Activated T-helper 1 cell treated with anti-CD3 and anti-CD28 coated beads, Interleukin-12 subunit alpha, Interleukin-12 subunit beta, Interleukin-2, Interleukin-4 antibody, amounts not matched to agents 30 ng/mL and 10 ng/mL and 1 ng/mL, durations not matched to agents 14 hours and 24 hours and 36 hours (primary cell): ENCODE data around the gene MVP. TPM values are rescaled to one million over a fixed set of nuclear protein-coding genes. Genes with fewer than 3 reads are reported as not detected.
"Not testable (repeated sequence)": the region's sequence is repeated elsewhere in the genome, so short reads cannot be mapped to it uniquely, and the experiment has no call there.

Source experiments
- DNase-seq: peaks from one replicate; pipeline ENCODE4 v3.0.0; 2021; ENCODE audit warnings: low spot score
- H3K27ac Mint-ChIP-seq: one replicate; pipeline ENCODE4 v1.8.0; 2021; ENCODE audit warnings: mild to moderate bottlenecking, mixed read lengths
- H3K27me3 Mint-ChIP-seq: one replicate; pipeline ENCODE4 v1.8.0; 2022; ENCODE audit warnings: mild to moderate bottlenecking, moderate library complexity, mixed read lengths; ENCODE audit not compliant: insufficient read depth
- H3K36me3 Mint-ChIP-seq: one replicate; pipeline ENCODE4 v1.8.0; 2021; ENCODE audit warnings: low read depth, mixed read lengths
- H3K4me1 Mint-ChIP-seq: one replicate; pipeline ENCODE4 v1.8.0; 2021; ENCODE audit warnings: low read depth, mixed read lengths
- H3K4me3 Mint-ChIP-seq: one replicate; pipeline ENCODE4 v1.8.0; 2021; ENCODE audit warnings: mild to moderate bottlenecking, moderate library complexity, mixed read lengths
- H3K9me3 Mint-ChIP-seq: one replicate; pipeline ENCODE4 v1.8.0; 2021; ENCODE audit warnings: mixed read lengths
- intact Hi-C: fragments of 100-400 bp; cut with micrococcal nuclease; formaldehyde crosslinking; loops from one replicate; pipeline ENCODE4 v1.15.1; 2024
- total RNA-seq: library from RNA; stranded (reverse); gene quantifications from 2 replicates; pipeline ENCODE4 v1.2.3, GENCODE V29; 2022

MVP gene
- total RNA-seq, 1 donor from 2014 or later: 124 TPM

DNA sequence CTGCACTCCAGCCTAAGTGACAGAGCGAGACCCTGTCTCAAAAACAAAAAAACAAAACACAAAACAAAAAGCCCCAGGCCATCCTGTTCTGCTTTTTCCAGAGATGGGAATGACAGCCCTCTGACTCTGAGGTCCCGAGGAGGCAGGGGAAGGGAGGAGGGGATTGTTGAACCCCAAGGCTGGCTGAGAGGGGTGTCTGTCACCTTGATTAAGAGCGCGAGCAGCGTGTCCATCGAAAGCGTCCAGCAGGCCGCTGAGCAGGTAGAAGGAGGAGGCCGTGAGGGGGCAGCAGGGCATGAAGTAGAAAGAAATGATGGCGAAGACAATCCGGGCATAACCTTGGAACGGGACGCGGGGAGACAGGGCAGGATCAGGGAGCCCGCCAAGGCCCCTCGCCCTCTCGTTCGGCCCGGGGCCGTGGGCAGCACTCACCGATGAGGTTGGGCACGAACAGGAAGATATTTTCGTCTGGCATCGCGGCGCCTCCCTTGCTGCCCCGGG, 42.2 kb downstream of the MVP start:
- H3K36me3 Mint-ChIP-seq: peaks cover 18% of the 10 kb centered on the region
- no peaks in the 10 kb centered on the region for H3K9me3 Mint-ChIP-seq
- intact Hi-C loops: loop anchor here (2.0 to 10.0 kb wide), 4 partner anchors 160 to 1210 kb away; partner anchors contain the start of genes FBRS, PRR14, ZNF646 and ZNF668
- DNase-seq: no peak
- no peaks in the 10 kb centered on the region for H3K27me3 Mint-ChIP-seq
- peak overlapping the region; percentile 97 for H3K4me3 Mint-ChIP-seq
- H3K27ac Mint-ChIP-seq: peak overlapping the region; percentile 88
- H3K4me1 Mint-ChIP-seq: peaks cover 24% of the 10 kb centered on the region

DNA sequence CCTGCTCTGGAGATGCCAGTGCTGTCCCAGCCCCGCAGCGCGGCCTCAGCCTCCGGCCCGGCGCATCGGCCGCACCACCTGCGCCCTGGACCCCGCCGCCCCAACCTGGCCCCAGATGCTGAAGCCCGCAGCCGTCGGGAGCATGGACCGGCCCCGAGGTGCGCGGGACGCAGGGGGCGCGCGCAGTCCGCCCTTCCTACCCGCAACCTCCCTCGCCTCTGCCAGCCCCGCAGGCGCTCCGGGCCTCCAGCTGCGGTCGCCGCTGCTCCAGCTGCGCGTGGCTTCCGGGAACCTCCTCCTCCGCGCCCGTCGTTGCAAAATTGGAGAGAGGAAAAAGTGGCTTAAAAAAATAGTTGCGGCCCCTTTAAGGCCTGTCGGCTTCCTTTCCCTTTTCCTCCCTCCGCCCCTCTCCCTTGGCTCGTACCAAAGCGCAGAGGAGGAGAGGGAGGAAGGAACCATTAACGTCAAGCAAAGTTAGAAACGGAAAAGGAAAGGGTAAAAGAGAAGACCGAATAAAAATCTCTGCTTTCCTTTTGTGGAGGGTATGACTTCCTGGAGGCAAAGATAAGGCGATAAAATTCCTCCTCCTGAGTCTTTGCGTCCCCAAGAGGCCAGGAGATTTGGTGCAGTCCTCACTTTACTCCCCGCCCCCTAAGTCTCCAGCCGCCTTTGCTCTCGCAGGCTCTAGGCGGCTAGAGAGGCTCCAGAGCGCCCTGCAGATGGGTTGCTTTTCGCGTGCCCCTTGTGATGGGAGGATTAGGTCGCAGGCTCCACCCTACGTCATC, 42.8 kb downstream of the MVP start, which contains the start of gene CDIPT:
CDIPT (minus strand) TSS at position 343 of the 785 bp plus-strand sequence. CDS start 369 bp downstream, outside the sequence.
- H3K36me3 Mint-ChIP-seq: peaks cover 18% of the 10 kb centered on the region
- intact Hi-C loops: loop anchor here (1.0 to 10.0 kb wide), 17 partner anchors 14 to 1209 kb away; partner anchors contain the start of genes ALDOA, ASPHD1, FBRS and INO80E
- peak within 1 kb of the TSS; percentile 100 for H3K27ac Mint-ChIP-seq
- peak within 1 kb of the TSS; percentile 97 for H3K4me3 Mint-ChIP-seq
- H3K4me1 Mint-ChIP-seq: peaks cover 24% of the 10 kb centered on the region
- H3K9me3 Mint-ChIP-seq: no peaks in the 10 kb centered on the region
- DNase-seq: peak; percentile 90
- H3K27me3 Mint-ChIP-seq: no peaks in the 10 kb centered on the region

DNA sequence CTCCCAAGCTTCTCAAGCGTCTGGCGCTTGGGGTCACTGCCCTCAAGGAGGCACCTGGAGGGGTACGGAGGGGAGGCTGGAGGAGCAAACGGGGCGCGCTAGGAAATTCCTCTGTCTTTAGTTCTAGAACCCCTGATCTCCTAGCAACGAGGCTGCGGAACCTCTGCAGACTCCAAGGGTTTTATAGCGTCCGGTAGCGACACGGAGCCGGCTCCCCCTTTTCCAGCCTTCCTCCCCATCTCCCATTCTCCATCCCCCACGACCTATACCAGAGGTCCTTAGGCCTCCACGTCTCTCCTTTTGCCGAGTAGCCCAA, 43.4 kb downstream of the MVP start:
- Mint-ChIP-seq H3K36me3 (peaks cover 15% of the 10 kb centered on the region), H3K9me3 (no peaks in the 10 kb centered on the region), H3K4me1 (peaks cover 24% of the 10 kb centered on the region), H3K27me3 (no peaks in the 10 kb centered on the region), H3K4me3 (peak overlapping the region; percentile 81), H3K27ac (peak overlapping the region; percentile 100)
- no peak for DNase-seq
- intact Hi-C loops: loop anchor here (1.0 to 10.0 kb wide), 17 partner anchors 14 to 1209 kb away; partner anchors contain the start of genes ALDOA, ASPHD1, FBRS and INO80E

DNA sequence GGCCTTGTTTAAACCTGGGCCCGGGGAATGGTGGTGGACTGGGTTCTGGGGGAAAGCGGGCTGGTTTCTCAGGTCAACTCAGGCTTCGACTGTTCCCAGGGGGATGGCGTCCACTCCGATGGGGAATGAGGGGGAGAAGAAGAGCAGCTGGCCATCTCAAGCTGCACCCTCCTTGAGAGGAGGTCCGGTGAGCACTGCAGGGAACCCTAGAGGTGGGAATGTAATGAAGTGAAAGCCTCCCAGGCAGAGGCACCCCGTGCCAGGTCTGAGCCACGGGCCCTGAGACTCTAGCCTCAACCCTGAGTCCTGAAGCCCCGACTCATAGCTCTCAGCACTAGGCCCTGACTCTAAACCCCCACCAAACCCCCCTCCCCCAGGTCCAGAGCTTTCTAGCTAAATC, 43.9 kb downstream of the MVP start:
- intact Hi-C loops: loop anchor here (5.0 to 10.0 kb wide), 3 partner anchors 162 to 1208 kb away; partner anchors contain the start of genes FBRS, PRR14, ZNF646 and ZNF668
- Mint-ChIP-seq H3K36me3 (peaks cover 15% of the 10 kb centered on the region), H3K27ac (no peak overlapping the region), H3K9me3 (no peaks in the 10 kb centered on the region), H3K27me3 (no peaks in the 10 kb centered on the region), H3K4me1 (peaks cover 24% of the 10 kb centered on the region), H3K4me3 (no peak overlapping the region)
- no peak for DNase-seq

DNA sequence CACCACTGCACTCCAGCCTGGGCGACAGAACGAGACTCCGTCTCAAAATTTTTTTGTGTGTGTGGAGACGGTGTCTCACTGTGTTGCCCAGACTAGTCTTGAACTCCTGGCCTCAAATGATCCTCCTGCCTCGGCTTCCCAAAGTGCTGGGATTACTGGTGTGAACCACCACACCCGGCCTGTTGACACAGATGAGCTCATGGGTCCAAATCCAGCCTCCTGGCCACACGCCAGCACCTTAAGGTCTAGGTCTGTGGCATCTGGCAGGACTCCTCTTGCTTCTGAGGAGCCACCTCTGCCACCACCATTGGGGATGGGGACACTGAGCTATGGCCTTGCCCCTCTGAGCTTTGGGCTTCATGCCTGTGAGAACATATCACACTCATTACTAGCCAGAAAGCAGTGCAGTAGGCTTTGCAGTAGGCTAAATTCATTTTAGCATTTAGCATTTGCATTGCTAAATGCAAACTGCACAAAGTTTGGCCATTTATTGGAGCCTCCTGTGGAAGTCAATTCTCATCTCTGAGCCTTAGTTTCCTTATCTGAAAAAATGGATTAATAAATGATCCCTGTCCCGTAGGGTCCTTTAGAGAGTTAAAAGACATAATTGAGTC, 48.2 kb downstream of the MVP start:
- H3K36me3 Mint-ChIP-seq: no peaks in the 10 kb centered on the region
- H3K27ac Mint-ChIP-seq: no peak overlapping the region
- no peak for DNase-seq
- H3K27me3 Mint-ChIP-seq: no peaks in the 10 kb centered on the region
- H3K4me3 Mint-ChIP-seq: no peak overlapping the region
- H3K9me3 Mint-ChIP-seq: no peaks in the 10 kb centered on the region
- H3K4me1 Mint-ChIP-seq: peaks cover 2% of the 10 kb centered on the region
- intact Hi-C loops: loop anchor here (10.0 kb wide), 1 partner anchor 786 kb away; the partner anchor contains the start of genes FBRS and PRR14

DNA sequence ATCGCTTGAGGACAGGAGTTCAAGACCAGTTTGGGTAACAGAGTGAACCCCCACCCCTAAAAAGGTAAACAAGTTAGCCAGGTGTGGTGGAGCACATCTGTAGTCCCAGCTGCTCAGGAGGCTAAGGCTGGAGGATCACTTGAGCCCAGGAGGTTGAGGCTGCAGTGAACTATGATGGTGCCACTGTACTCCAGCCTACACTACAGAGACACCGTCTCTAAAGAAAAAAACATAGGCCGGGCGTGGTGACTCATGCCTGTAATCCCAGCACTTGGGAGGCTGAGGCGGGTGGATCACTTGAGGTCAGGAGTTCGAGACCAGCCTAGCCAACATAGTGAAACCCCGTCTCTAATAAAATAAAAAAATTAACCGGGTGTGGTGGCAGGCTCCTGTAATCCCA, 48.8 kb downstream of the MVP start:
- not testable (repeated sequence) for H3K4me1 Mint-ChIP-seq, H3K27ac Mint-ChIP-seq, H3K4me3 Mint-ChIP-seq, H3K9me3 Mint-ChIP-seq, DNase-seq, H3K36me3 Mint-ChIP-seq, H3K27me3 Mint-ChIP-seq
- intact Hi-C loops: loop anchor here (10.0 kb wide), 1 partner anchor 786 kb away; the partner anchor contains the start of genes FBRS and PRR14

DNA sequence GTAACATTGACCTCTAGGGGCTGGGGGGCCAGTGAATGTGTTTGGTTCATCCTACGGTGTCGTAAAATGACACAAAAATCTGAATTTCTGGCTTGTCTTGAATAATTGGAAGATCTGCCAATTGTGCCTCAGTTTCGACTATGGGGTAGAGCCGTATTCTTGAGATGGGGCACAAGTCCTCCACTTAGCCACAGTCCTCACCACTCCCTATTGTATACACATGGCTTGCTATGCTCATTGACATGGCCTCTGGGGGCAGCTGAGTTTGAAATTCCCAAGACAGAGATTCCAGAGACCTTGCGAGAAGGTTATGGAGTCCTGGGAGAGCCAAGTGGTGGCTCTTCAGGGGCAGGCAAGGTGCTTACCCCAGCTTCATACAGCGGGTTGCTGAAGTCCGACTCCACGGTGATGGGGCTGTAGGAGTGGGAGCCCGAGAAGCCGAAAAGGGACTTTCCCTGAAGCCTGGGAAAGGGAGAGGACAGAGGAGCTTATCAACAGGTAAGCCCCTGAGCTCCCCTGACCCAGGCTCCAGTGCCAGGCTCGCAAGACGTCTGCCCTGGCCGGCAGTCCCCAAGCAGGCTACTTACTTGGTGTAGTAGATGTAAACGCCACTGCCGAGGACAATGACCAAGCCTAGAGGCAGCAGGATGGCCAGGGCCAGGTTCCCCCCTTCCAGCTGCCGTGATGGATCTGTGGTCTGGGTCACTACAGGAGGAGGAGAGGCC, 51.7 kb downstream of the MVP start:
- intact Hi-C loops: no loop called here
- Mint-ChIP-seq H3K36me3 (no peaks in the 10 kb centered on the region), H3K4me3 (no peak overlapping the region), H3K9me3 (no peaks in the 10 kb centered on the region), H3K27me3 (peaks cover 12% of the 10 kb centered on the region), H3K4me1 (peaks cover 8% of the 10 kb centered on the region), H3K27ac (no peak overlapping the region)
- DNase-seq: no peak

DNA sequence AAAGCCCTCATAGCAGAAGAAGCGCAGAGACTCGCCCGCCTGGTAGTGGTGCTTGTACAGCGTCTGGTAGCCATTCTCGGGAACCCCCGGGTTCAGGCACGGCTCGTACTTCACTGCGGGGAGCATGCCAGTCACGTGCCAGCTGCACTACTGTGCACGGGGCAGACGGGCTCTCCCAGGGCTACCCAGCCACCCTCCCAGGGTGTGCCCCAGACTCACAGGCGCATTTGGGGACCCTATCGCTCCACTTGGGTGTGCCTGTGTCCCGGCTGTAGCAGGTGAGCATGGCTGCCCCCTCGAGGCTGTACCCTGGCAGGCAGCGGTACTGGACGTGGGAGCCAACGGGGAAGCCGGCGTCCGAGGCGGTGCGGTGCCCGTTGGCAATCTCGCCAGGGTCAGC, 53.1 kb downstream of the MVP start:
- no peak for DNase-seq
- peaks cover 14% of the 10 kb centered on the region for H3K4me1 Mint-ChIP-seq
- no peak overlapping the region for H3K4me3 Mint-ChIP-seq
- no peaks in the 10 kb centered on the region for H3K9me3 Mint-ChIP-seq
- no peak overlapping the region for H3K27ac Mint-ChIP-seq
- intact Hi-C loops: no loop called here
- peaks cover 23% of the 10 kb centered on the region for H3K27me3 Mint-ChIP-seq
- no peaks in the 10 kb centered on the region for H3K36me3 Mint-ChIP-seq

DNA sequence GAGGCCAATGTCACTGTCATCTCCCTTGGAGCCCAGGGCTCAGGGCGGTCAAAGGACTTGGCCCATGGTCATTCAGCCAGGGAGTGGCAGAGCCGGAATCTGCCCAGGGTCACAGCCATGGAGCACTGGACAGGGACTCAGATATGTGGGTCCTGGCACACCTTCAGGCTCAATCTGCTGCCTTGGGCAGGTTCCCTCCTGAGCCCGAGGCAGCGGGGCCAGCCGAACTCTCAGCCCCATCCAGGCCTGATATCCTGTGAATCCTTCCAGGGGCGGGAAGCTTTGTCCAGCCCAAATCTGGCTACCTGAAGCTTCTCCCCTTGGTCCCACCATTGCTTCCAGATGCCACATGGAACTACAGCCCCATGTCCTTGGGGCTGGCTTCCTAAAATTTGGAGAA, 54.9 kb downstream of the MVP start:
- H3K27ac Mint-ChIP-seq: no peak overlapping the region
- no peaks in the 10 kb centered on the region for H3K36me3 Mint-ChIP-seq
- H3K4me3 Mint-ChIP-seq: no peak overlapping the region
- no peak for DNase-seq
- peaks cover 28% of the 10 kb centered on the region for H3K27me3 Mint-ChIP-seq
- H3K9me3 Mint-ChIP-seq: no peaks in the 10 kb centered on the region
- H3K4me1 Mint-ChIP-seq: peaks cover 14% of the 10 kb centered on the region
- intact Hi-C loops: no loop called here

DNA sequence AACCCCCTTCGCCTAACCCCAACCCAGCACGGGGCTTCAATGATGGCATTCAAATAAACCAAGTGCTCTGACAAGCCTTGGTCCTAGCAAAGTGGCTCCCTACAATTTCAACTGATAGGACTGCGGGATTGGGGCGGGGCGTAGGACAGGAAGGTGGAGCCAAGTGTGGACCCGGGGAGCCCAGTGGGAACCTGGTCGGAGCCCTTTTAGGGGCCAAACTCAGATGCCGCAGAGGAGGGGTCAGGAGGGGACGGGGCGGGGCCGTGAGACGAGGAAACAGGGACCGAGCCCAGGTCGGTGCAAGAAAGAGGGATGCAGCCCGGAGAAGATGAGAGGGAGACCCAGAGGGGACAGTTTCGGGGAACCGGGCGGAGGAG, 55.9 kb downstream of the MVP start:
- H3K36me3 Mint-ChIP-seq: no peaks in the 10 kb centered on the region
- H3K9me3 Mint-ChIP-seq: no peaks in the 10 kb centered on the region
- peaks cover 28% of the 10 kb centered on the region for H3K27me3 Mint-ChIP-seq
- intact Hi-C loops: loop anchor here (1.0 kb wide), 1 partner anchor 24 kb away; the partner anchor contains the start of gene ASPHD1
- peak overlapping the region; percentile 72 for H3K4me3 Mint-ChIP-seq
- H3K27ac Mint-ChIP-seq: no peak overlapping the region
- peaks cover 14% of the 10 kb centered on the region for H3K4me1 Mint-ChIP-seq
- DNase-seq: no peak

DNA sequence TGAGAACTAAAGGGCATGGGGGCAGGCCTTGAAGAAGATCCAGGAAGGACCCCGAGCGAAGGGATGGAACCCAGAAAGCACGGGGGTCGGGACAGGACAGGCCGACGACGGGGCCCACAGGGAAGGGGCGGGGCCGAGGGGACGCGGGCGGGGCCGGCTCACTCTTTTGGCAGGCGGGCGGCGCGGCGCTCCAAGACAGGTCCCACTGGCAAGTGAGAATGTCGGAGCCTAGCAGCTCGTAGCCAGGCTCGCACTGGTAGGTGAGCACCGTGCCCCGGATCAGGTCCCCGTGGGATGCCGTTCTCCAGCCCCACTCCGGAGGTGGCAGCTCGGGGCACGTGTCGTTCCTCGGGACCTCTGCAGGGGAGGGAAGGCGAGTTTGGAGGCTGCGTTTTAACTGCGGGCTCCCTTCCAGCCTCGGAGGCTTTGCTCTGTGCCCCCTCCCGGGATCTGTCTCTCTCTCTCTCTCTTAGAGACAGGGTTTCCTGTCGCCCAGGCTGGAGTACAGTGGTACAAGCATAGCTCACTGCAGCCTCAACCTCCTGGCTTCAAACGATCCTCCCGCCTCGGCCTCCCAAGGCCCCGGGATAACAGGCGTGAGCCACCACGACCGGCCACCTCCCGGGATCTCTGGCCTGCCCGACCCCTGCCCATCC, 56.5 kb downstream of the MVP start:
- H3K9me3 Mint-ChIP-seq: no peaks in the 10 kb centered on the region
- no peaks in the 10 kb centered on the region for H3K36me3 Mint-ChIP-seq
- intact Hi-C loops: loop anchor here (1.0 kb wide), 3 partner anchors 13 to 50 kb away; partner anchors contain the start of genes ASPHD1, CDIPT and KCTD13
- peaks cover 14% of the 10 kb centered on the region for H3K4me1 Mint-ChIP-seq
- H3K27me3 Mint-ChIP-seq: peaks cover 28% of the 10 kb centered on the region
- DNase-seq: no peak
- H3K27ac Mint-ChIP-seq: no peak overlapping the region
- H3K4me3 Mint-ChIP-seq: peak overlapping the region; percentile 72
